Measurements from ENCODE around the gene NDRG2. TPM values are rescaled to one million over a fixed set of nuclear protein-coding genes. Genes with fewer than 3 reads are reported as not detected.

The NDRG2 gene
- total RNA-seq, 4 donors from 2014 or later: 269 to 433 (median 295) TPM

DNA sequence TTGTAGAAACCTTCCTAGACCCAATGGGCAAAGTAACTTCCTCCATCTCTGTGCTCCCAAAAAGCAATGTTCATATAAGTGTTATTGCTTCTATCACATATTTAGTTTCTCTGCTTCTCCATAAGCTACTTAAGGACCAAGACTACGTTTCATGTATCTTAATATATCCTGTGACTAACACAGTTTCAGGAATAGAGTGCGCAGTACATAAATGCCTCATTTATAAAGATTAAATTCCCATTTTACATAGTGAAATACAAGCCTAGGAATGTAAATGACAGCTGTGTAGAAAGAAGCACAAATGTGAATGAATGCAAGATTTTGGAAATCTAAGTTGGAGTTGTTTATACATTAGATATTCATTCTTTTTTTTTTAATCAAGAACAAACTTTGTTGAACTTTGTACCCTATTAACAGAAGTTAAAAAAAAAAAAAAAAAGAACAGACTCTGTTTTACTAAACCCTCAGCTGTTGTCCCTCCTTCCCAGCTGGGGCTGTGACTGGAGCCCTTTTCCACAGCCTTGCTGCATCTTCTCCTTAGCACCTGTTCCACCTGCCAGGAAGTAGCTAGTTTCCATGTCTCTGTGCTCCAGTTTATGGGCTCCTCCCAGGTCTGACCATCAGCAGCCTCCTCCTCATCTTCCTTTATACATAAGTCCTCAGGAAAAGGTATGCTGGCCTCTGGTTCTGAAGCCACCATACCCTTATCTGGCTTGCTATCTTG is 42.1 kb downstream of the NDRG2 start:
- Histone ChIP-seq H3K27ac (no peak overlapping the region), H3K4me3 (no peak overlapping the region), H3K36me3 (no peaks in the 10 kb centered on the region), H3K4me1 (peaks cover 17% of the 10 kb centered on the region), H3K9me3 (no peaks in the 10 kb centered on the region), H3K27me3 (no peaks in the 10 kb centered on the region)
- TF ChIP-seq, protein P1, sequence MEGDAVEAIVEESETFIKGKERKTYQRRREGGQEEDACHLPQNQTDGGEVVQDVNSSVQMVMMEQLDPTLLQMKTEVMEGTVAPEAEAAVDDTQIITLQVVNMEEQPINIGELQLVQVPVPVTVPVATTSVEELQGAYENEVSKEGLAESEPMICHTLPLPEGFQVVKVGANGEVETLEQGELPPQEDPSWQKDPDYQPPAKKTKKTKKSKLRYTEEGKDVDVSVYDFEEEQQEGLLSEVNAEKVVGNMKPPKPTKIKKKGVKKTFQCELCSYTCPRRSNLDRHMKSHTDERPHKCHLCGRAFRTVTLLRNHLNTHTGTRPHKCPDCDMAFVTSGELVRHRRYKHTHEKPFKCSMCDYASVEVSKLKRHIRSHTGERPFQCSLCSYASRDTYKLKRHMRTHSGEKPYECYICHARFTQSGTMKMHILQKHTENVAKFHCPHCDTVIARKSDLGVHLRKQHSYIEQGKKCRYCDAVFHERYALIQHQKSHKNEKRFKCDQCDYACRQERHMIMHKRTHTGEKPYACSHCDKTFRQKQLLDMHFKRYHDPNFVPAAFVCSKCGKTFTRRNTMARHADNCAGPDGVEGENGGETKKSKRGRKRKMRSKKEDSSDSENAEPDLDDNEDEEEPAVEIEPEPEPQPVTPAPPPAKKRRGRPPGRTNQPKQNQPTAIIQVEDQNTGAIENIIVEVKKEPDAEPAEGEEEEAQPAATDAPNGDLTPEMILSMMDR (IDR thresholded peaks at IDR 0.05): no peak
- TF ChIP-seq EP300 (IDR thresholded peaks at IDR 0.05) (no peak), POLR2A (IDR thresholded peaks at IDR 0.05) (no peak), POLR2AphosphoS5 (IDR thresholded peaks at IDR 0.05) (no peak)
- 74% methylated on average over 2 of the region's 2 CpGs for WGBS
- DNase-seq (ENCODE audit: low spot score in 2 of 2): no peak

DNA sequence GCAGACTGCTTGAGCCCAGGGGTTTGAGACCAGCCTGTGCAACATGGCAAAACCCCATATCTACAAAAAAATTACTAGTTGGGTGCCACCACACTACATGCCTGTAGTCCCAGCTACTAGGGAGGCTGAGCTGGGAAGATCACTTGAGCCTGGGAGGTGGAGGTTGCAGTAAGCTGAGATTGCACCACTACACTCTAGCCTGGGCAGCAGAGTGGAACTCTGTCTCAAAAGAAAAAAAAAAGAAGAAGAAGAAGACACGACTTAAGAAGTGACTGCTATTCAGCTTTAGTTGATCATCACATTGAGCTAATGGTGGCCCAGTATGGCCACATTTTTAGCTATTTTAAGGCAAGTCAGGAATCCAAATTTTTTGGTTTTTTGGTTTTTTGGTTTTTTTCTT is 44.0 kb downstream of the NDRG2 start:
- no peak for DNase-seq (ENCODE audit: low spot score in 2 of 2)
- TF ChIP-seq, protein P1 (IDR thresholded peaks at IDR 0.05): no peak
- TF ChIP-seq POLR2AphosphoS5 (IDR thresholded peaks at IDR 0.05) (no peak), EP300 (IDR thresholded peaks at IDR 0.05) (no peak), POLR2A (IDR thresholded peaks at IDR 0.05) (no peak)
- Histone ChIP-seq H3K4me3 (no peak overlapping the region), H3K27me3 (no peaks in the 10 kb centered on the region), H3K36me3 (no peaks in the 10 kb centered on the region), H3K4me1 (peaks cover under 1% of the 10 kb centered on the region), H3K9me3 (no peaks in the 10 kb centered on the region), H3K27ac (no peak overlapping the region)
- 83% methylated on average over 1 of the region's 1 CpG for WGBS

DNA sequence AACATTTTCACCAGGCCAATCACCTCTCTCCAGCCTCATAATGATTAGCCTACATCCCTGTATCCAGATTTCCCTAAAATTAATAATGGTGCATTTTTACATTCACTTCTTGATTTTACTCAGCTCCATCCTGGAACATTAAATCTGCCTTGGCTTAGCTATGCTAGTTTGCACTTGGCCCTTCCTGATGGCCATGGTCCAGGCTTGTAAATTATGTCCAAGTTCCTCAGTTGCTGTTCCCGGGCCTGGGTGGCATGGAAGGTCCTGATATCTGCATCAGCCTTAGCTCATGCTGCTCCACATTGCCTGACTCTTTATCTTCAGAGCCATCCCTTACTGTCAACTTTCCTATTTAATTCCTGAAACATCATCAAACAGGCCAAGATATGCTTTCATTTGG is 46.2 kb downstream of the NDRG2 start:
- no peak for TF ChIP-seq POLR2A (IDR thresholded peaks at IDR 0.05)
- TF ChIP-seq, protein P1 (IDR thresholded peaks at IDR 0.05): no peak
- WGBS: 42% methylated on average over 1 of the region's 1 CpG

DNA sequence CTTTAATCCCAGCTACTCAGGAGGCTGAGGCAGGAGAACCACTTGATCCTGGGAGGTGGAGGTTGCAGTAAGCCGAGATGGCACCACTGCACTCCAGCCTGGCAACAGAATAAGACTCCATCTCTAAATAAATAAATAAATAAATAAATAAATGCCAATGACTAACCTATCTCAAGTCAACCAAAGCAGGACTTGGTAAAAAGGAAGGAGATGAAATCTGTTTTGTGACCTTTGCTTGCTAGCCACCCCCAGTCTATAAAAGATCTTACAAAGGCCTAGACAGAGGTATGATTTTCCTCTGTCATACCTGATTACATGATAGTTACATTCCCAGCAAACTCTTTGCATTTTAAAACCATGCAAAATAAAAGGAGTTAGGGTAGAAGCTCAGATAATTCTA is 48.6 kb downstream of the NDRG2 start:
- 90% methylated on average over 1 of the region's 1 CpG for WGBS
- no peak for DNase-seq (ENCODE audit: low spot score in 2 of 2)

More for the DNA sequence above, 46.2 kb downstream of the NDRG2 start:
- peaks cover 5% of the 10 kb centered on the region for H3K4me1 ChIP-seq
- H3K27me3 ChIP-seq: no peaks in the 10 kb centered on the region
- no peaks in the 10 kb centered on the region for H3K9me3 ChIP-seq
- DNase-seq (ENCODE audit: low spot score in 2 of 2): no peak
- H3K27ac ChIP-seq: no peak overlapping the region
- H3K36me3 ChIP-seq: no peaks in the 10 kb centered on the region
- H3K4me3 ChIP-seq: no peak overlapping the region

DNA sequence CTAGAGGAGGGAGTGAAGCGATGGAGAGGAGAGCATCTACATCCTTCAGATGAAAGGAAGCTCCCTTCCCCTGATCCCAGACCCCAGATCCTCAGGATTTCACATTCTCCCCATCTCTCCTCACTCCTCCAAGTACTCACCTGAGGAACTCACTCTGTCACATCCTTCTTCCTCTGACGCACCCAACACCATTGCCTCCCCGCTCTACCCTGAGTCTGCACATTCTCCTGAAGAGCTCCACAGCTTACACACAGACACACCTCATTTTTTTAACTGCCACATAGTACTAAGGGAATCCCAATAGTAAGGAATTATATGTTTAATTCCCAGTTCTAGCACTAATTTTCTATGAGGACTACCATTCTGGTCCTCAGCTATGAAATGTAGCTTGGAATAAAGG is 51.4 kb downstream of the NDRG2 start:
- H3K27me3 ChIP-seq: no peaks in the 10 kb centered on the region
- 89% methylated on average over 3 of the region's 3 CpGs for WGBS
- H3K9me3 ChIP-seq: no peaks in the 10 kb centered on the region
- DNase-seq (ENCODE audit: low spot score in 2 of 2): no peak
- peaks cover 22% of the 10 kb centered on the region for H3K4me1 ChIP-seq
- H3K4me3 ChIP-seq: no peak overlapping the region
- H3K36me3 ChIP-seq: no peaks in the 10 kb centered on the region
- no peak overlapping the region for H3K27ac ChIP-seq
- TF ChIP-seq, protein P1 (IDR thresholded peaks at IDR 0.05): no peak
- TF ChIP-seq EP300 (IDR thresholded peaks at IDR 0.05): no peak
- no peak for TF ChIP-seq POLR2A (IDR thresholded peaks at IDR 0.05)
- no peak for TF ChIP-seq POLR2AphosphoS5 (IDR thresholded peaks at IDR 0.05)

More for the DNA sequence above, 48.6 kb downstream of the NDRG2 start:
- Histone ChIP-seq H3K36me3 (no peaks in the 10 kb centered on the region), H3K27me3 (no peaks in the 10 kb centered on the region), H3K27ac (no peak overlapping the region), H3K4me3 (no peak overlapping the region), H3K4me1 (peaks cover 11% of the 10 kb centered on the region), H3K9me3 (no peaks in the 10 kb centered on the region)
- no peak for TF ChIP-seq EP300 (IDR thresholded peaks at IDR 0.05)
- TF ChIP-seq POLR2A (IDR thresholded peaks at IDR 0.05): no peak
- TF ChIP-seq, protein P1 (IDR thresholded peaks at IDR 0.05): no peak
- TF ChIP-seq POLR2AphosphoS5 (IDR thresholded peaks at IDR 0.05): no peak
